Measurements from ENCODE around the gene MAG. TPM values are rescaled to one million over a fixed set of nuclear protein-coding genes. Genes with fewer than 3 reads are reported as not detected.

MAG gene
- total RNA-seq, 1 experiment from 2014 or later = not detected

DNA sequence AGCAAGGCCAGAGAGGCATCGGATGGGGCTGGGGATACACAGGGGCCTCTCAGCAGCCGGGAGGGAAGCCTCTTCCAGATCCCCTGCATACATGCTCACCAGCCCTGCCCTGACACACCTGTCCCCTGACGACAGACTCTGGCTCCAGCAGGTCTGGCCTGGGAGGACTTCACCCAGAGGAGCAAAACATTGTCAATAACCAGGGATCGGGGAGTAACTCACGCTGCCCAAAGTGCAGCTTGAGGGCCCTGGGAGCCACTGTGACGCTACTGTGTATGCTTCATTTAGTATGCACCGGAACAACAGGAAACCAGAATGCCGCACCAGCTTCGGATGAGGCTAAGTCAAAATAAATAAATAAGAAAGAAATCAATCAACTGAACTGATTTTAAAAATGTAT, 24.6 kb downstream of the MAG start:
- no peaks in the 10 kb centered on the region for H3K9me3 Mint-ChIP-seq (ENCODE audit: unreplicated experiment)
- no peak for DNase-seq (ENCODE audit: unreplicated experiment)
- peaks cover 21% of the 10 kb centered on the region for H3K4me1 Mint-ChIP-seq (ENCODE audit: insufficient read depth, unreplicated experiment)
- intact Hi-C loops (cut with micrococcal nuclease) = no loop called here
- no TSS peak for BruUV-seq (replicated peaks)
- no peak overlapping the region for H3K4me3 Mint-ChIP-seq (ENCODE audit: unreplicated experiment)
- no peak overlapping the region for H3K27ac Mint-ChIP-seq (ENCODE audit: low read depth, unreplicated experiment)
- POLR2A ChIA-PET = no interaction called here
- CTCF ChIA-PET = interaction anchor here (0.9 to 1.8 kb wide), 2 partner anchors 152 to 181 kb away, joined by 3 to 4 read pairs; no protein-coding TSS in a partner anchor
- H3K36me3 Mint-ChIP-seq (ENCODE audit: insufficient read depth, unreplicated experiment) = no peaks in the 10 kb centered on the region
- TF ChIP-seq, protein P1, sequence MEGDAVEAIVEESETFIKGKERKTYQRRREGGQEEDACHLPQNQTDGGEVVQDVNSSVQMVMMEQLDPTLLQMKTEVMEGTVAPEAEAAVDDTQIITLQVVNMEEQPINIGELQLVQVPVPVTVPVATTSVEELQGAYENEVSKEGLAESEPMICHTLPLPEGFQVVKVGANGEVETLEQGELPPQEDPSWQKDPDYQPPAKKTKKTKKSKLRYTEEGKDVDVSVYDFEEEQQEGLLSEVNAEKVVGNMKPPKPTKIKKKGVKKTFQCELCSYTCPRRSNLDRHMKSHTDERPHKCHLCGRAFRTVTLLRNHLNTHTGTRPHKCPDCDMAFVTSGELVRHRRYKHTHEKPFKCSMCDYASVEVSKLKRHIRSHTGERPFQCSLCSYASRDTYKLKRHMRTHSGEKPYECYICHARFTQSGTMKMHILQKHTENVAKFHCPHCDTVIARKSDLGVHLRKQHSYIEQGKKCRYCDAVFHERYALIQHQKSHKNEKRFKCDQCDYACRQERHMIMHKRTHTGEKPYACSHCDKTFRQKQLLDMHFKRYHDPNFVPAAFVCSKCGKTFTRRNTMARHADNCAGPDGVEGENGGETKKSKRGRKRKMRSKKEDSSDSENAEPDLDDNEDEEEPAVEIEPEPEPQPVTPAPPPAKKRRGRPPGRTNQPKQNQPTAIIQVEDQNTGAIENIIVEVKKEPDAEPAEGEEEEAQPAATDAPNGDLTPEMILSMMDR (IDR thresholded peaks at IDR 0.05; ENCODE audit: unreplicated experiment) = no peak
- no peaks in the 10 kb centered on the region for H3K27me3 Mint-ChIP-seq (ENCODE audit: insufficient read depth, unreplicated experiment)

DNA sequence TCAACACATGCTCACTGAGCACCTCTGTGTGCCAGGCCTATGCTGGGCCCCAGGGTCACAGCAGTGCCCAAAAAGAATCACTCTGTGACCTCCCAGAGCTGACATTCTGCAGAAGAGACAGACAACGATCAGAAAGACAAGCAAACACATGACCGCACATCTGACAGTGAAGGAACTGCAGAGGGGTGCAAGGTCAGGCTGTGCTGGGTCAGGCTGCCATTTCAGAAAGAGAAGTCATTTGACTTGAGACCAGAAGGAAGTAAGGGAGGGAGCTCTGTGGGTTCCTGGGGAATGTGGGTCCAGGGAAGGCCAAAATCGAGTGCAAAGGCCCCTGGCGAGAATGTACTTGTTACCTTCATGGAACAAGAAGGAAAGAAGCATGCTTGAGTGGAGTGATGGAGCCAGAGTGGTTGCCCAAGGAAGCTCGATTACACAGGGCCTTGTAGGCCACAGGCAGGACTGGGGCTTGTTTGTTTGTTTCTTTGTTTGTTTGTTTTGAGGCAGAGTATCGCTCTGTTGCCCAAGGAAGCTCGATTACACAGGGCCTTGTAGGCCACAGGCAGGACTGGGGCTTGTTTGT, 25.6 kb downstream of the MAG start:
- H3K9me3 Mint-ChIP-seq (ENCODE audit: unreplicated experiment) = no peaks in the 10 kb centered on the region
- ChIA-PET POLR2A (interaction anchor here (1.0 kb wide), 1 partner anchor 52 kb away, joined by 3 read pairs; no protein-coding TSS in a partner anchor), CTCF (interaction anchor here (0.5 to 1.8 kb wide), 4 partner anchors 36 to 587 kb away, joined by 3 to 6 read pairs (median 3); no protein-coding TSS in a partner anchor)
- H3K27ac Mint-ChIP-seq (ENCODE audit: low read depth, unreplicated experiment) = no peak overlapping the region
- no peak for DNase-seq (ENCODE audit: unreplicated experiment)
- no peaks in the 10 kb centered on the region for H3K27me3 Mint-ChIP-seq (ENCODE audit: insufficient read depth, unreplicated experiment)
- H3K36me3 Mint-ChIP-seq (ENCODE audit: insufficient read depth, unreplicated experiment) = no peaks in the 10 kb centered on the region
- TF ChIP-seq, protein P1 (IDR thresholded peaks at IDR 0.05; ENCODE audit: unreplicated experiment) = no peak
- H3K4me3 Mint-ChIP-seq (ENCODE audit: unreplicated experiment) = no peak overlapping the region
- H3K4me1 Mint-ChIP-seq (ENCODE audit: insufficient read depth, unreplicated experiment) = peaks cover 21% of the 10 kb centered on the region
- no TSS peak for BruUV-seq (replicated peaks)
- intact Hi-C loops (cut with micrococcal nuclease) = no loop called here

DNA sequence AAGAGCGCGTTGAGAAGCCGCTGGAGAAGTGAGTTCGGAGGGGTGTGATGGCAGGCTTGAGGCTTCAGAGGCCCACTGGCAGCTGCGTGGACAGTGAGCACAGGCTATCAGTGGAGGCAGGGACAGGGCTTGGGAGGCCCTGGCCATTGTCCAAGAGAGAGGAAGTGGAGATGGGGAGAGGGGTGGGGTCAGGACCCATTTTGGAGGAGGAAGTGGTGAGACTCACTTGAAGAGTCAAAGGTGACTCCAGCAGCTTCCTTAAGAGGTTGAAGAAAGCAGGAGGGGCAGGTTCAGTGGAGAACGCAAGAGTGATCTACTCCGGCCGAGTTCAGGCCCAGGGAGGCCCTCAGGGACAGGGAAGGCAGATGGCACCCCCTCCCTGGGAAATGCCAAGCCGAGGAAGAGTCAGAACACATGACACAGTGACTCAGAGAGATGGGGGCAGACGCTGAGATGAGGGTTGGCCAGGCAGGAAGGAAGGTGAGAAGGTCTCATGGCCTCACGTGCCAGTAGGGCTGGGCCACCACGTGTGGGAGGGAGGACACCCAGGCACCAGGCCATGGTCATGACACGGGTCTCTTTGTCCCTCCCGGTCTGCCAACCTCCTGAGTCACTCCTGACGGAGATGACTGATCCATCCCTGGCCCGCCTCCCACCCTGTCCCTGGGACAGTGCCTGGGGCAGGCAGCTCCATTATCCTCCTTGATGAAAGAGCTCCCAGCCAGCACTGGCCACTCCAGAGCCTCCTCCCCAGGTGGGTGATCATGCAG, 26.9 kb downstream of the MAG start:
- POLR2A ChIA-PET = interaction anchor here (0.6 to 1.0 kb wide), 2 partner anchors 202 to 373 kb away, joined by 3 to 4 read pairs; no protein-coding TSS in a partner anchor
- intact Hi-C loops (cut with micrococcal nuclease) = no loop called here

More for the DNA sequence above, 26.9 kb downstream of the MAG start:
- H3K27me3 Mint-ChIP-seq (ENCODE audit: insufficient read depth, unreplicated experiment) = no peaks in the 10 kb centered on the region
- BruUV-seq (replicated peaks) = TSS peak; percentile 81
- CTCF ChIA-PET = interaction anchor here (0.6 to 1.8 kb wide), 3 partner anchors 46 to 325 kb away, joined by 3 to 6 read pairs (median 4); no protein-coding TSS in a partner anchor
- H3K36me3 Mint-ChIP-seq (ENCODE audit: insufficient read depth, unreplicated experiment) = no peaks in the 10 kb centered on the region
- H3K27ac Mint-ChIP-seq (ENCODE audit: low read depth, unreplicated experiment) = peak overlapping the region; percentile 59
- H3K9me3 Mint-ChIP-seq (ENCODE audit: unreplicated experiment) = no peaks in the 10 kb centered on the region
- TF ChIP-seq, protein P1 (IDR thresholded peaks at IDR 0.05; ENCODE audit: unreplicated experiment) = no peak
- H3K4me1 Mint-ChIP-seq (ENCODE audit: insufficient read depth, unreplicated experiment) = peaks cover 12% of the 10 kb centered on the region
- H3K4me3 Mint-ChIP-seq (ENCODE audit: unreplicated experiment) = no peak overlapping the region
- peak; percentile 96 for DNase-seq (ENCODE audit: unreplicated experiment)

All from MCF 10A (cell line).